ENCODE measurements around the gene ROBO1. TPM values are rescaled to one million over a fixed set of nuclear protein-coding genes. Genes with fewer than 3 reads are reported as not detected.

ROBO1 gene
- total RNA-seq, 2 experiments from 2014 or later, result 3.0 to 3.1 TPM

DNA sequence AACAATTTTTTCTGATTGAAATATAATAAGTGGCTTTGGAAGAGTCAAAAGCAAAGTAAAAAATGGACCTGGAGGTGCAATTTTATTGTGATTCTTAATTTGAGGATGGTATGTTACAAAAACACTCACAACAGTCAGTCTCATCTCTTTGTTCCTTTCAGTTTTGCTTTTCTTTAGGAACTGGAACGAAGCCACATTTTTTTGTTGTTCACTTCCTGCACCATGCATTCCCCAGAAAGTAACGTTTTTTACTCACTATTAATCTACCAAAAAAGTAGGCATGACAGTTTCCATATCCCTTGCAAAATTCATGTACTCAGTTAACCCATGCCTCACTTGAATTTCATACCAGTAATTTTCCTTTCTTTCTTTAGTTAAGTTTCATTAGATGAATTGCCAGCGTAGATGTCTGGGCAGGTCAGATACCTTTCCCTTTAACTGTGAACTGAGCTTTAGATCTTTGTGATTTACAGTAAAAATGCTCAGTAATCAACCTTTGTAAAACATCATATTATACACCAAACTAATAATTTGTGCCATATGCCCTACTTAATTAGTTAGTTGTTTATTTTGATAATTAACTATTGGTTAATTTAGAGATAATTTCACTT is 384.3 kb downstream of the ROBO1 start:
- ChIA-PET CTCF (no interaction called here), POLR2A (interaction anchor here (0.7 kb wide), 1 partner anchor 1038 kb away, joined by 3 read pairs; no protein-coding TSS in a partner anchor)
- H3K27me3 Mint-ChIP-seq (ENCODE audit: low read depth), result no peaks in the 10 kb centered on the region
- H3K36me3 Mint-ChIP-seq (ENCODE audit: low read depth), result no peaks in the 10 kb centered on the region
- peaks cover 4% of the 10 kb centered on the region for H3K9me3 Mint-ChIP-seq (ENCODE audit: insufficient read depth)
- H3K4me3 Mint-ChIP-seq, result no peak overlapping the region
- no peaks in the 10 kb centered on the region for H3K4me1 Mint-ChIP-seq (ENCODE audit: low read depth)
- H3K27ac Mint-ChIP-seq, result no peak overlapping the region
- ATAC-seq (no peak), DNase-seq (no peak)

DNA sequence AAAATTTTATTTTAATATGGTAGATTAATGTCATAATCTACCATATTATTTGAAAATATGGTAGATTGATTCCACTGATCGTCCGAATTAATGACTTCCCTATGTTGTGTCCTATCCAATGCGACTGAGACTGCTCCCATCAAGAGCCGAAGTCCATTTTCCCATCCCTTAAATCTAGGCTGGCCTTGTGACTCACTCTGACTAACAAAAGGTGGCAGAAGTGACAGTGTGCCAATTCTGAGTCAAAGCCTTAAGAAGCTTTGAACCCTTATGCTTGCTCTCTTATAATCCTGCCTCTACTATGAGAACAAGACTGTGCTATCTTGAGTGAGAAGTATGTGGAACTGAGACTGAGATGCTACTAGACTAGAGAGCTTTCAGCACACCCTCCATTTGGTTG is 387.2 kb downstream of the ROBO1 start:
- no peaks in the 10 kb centered on the region for H3K4me1 Mint-ChIP-seq (ENCODE audit: low read depth)
- H3K27me3 Mint-ChIP-seq (ENCODE audit: low read depth), result no peaks in the 10 kb centered on the region
- H3K36me3 Mint-ChIP-seq (ENCODE audit: low read depth), result no peaks in the 10 kb centered on the region
- POLR2A ChIA-PET, result no interaction called here
- CTCF ChIA-PET, result no interaction called here
- H3K27ac Mint-ChIP-seq, result no peak overlapping the region
- no peak overlapping the region for H3K4me3 Mint-ChIP-seq
- peaks cover 5% of the 10 kb centered on the region for H3K9me3 Mint-ChIP-seq (ENCODE audit: insufficient read depth)
- DNase-seq (no peak), ATAC-seq (no peak)

DNA sequence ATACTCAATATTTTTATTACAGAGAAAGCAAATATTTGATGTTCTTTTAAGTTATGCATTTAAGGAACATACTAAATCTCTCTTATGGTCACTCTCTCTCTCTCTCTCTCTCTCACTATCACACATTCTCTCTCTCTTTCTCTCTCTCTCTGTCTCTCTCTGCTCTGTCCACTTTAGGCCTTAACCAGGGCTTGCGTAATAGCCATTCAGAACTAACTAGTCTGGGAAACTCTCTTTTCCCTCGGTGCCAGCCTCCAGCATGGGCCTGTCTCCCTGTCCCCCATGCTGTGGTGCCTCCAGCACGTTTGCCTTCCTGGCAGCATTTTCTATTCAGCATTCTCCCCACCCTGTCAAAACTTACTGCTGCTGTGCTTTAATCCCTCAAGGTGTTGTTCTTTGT is 389.7 kb downstream of the ROBO1 start:
- H3K4me1 Mint-ChIP-seq (ENCODE audit: low read depth), result no peaks in the 10 kb centered on the region
- no peak for ATAC-seq
- no peaks in the 10 kb centered on the region for H3K27me3 Mint-ChIP-seq (ENCODE audit: low read depth)
- H3K9me3 Mint-ChIP-seq (ENCODE audit: insufficient read depth), result peaks cover 5% of the 10 kb centered on the region
- DNase-seq, result no peak
- H3K36me3 Mint-ChIP-seq (ENCODE audit: low read depth), result no peaks in the 10 kb centered on the region
- H3K27ac Mint-ChIP-seq, result no peak overlapping the region
- CTCF ChIA-PET, result no interaction called here
- POLR2A ChIA-PET, result no interaction called here
- H3K4me3 Mint-ChIP-seq, result no peak overlapping the region

DNA sequence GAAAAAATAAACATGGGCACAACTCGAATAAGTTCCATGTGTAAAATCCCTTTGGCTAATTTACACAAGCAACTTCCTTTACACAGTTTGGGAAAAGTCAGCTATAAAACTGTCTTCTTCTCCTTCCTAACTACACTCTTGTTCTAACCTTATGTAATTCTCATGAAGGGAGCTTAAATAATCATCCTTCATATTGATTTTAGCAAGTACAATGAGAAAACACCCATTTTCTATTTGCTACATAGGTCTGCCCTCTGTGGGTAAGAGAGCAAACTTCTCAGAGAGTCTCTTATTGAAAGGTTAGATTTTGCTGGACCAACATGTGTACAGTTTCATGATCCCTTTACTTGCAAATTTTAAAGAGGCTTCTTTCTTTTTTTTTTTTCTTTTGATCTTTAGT is 398.5 kb downstream of the ROBO1 start:
- no peak overlapping the region for H3K27ac Mint-ChIP-seq

DNA sequence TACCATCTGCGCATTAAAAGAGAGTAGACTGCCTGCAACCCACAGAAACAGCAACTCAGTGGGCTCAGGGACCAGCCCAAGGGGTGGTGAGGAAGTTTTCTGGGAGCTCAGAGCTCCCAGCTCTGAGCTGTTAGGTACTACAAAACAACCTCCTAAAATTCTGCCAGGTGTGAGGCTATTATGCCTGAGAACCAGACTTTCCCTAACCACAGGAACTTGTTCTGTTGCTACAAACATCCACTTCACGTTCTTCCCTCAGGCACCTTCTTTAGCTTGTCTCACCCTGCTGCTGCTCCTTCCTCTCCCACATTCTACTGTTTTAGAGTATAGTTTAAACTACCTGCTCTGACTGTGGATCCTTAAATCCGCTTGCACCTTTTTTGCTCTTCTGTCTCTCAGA is 399.4 kb downstream of the ROBO1 start:
- no peak overlapping the region for H3K27ac Mint-ChIP-seq
- H3K9me3 Mint-ChIP-seq (ENCODE audit: insufficient read depth), result no peaks in the 10 kb centered on the region
- no peak for ATAC-seq
- H3K36me3 Mint-ChIP-seq (ENCODE audit: low read depth), result no peaks in the 10 kb centered on the region
- H3K4me1 Mint-ChIP-seq (ENCODE audit: low read depth), result no peaks in the 10 kb centered on the region
- ChIA-PET CTCF (no interaction called here), POLR2A (no interaction called here)
- no peaks in the 10 kb centered on the region for H3K27me3 Mint-ChIP-seq (ENCODE audit: low read depth)
- no peak for DNase-seq
- no peak overlapping the region for H3K4me3 Mint-ChIP-seq

More for the DNA sequence above, 398.5 kb downstream of the ROBO1 start:
- Mint-ChIP-seq H3K4me3 (no peak overlapping the region), H3K36me3 (ENCODE audit: low read depth) (no peaks in the 10 kb centered on the region), H3K9me3 (ENCODE audit: insufficient read depth) (no peaks in the 10 kb centered on the region), H3K4me1 (ENCODE audit: low read depth) (no peaks in the 10 kb centered on the region), H3K27me3 (ENCODE audit: low read depth) (no peaks in the 10 kb centered on the region)
- CTCF ChIA-PET, result no interaction called here
- POLR2A ChIA-PET, result no interaction called here
- no peak for ATAC-seq
- DNase-seq, result no peak

DNA sequence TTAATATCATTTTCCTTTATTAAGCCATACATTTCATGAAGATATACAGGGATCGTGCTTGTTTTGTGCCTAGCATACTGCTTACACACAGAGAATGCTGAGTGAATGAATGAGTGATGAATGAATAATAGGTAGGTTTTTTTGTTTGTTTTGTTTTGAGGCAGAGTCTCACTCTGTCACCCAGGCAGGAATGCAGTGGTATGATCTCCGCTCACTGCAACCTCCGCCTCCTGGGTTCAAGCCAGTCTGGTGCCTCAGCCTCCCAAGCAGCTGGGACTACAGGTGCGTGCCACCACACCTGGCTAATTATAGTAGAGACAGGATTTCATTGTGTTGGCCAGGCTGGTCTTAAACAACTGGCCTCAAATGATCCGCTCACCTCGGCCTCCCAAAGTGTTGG is 400.0 kb downstream of the ROBO1 start:
- ATAC-seq (no peak), DNase-seq (no peak)
- ChIA-PET CTCF (no interaction called here), POLR2A (no interaction called here)
- Mint-ChIP-seq H3K27ac (no peak overlapping the region), H3K4me1 (ENCODE audit: low read depth) (no peaks in the 10 kb centered on the region), H3K27me3 (ENCODE audit: low read depth) (no peaks in the 10 kb centered on the region), H3K9me3 (ENCODE audit: insufficient read depth) (no peaks in the 10 kb centered on the region), H3K36me3 (ENCODE audit: low read depth) (no peaks in the 10 kb centered on the region), H3K4me3 (no peak overlapping the region)

DNA sequence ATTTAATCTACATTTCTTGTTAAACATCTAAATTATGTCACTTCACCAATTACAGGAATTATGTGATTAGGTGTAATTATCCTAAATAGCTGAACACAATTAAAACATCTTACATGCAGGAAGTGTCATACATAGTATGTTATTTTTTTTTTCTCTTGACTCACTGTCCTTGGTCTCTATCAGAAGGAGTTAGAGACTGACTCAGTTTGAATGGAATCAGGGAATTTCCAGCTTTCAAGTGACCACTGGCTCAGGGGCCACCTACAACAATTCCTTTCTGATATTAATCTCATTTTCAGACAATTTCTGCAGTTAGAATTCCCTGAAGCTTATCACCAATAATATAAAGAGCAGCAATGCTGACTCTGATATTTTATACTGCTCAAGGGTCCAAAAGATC is 400.7 kb downstream of the ROBO1 start:
- Mint-ChIP-seq H3K4me1 (ENCODE audit: low read depth) (no peaks in the 10 kb centered on the region), H3K9me3 (ENCODE audit: insufficient read depth) (no peaks in the 10 kb centered on the region), H3K27me3 (ENCODE audit: low read depth) (no peaks in the 10 kb centered on the region), H3K4me3 (no peak overlapping the region), H3K27ac (no peak overlapping the region), H3K36me3 (ENCODE audit: low read depth) (no peaks in the 10 kb centered on the region)
- no peak for ATAC-seq
- POLR2A ChIA-PET, result no interaction called here
- CTCF ChIA-PET, result no interaction called here
- no peak for DNase-seq

DNA sequence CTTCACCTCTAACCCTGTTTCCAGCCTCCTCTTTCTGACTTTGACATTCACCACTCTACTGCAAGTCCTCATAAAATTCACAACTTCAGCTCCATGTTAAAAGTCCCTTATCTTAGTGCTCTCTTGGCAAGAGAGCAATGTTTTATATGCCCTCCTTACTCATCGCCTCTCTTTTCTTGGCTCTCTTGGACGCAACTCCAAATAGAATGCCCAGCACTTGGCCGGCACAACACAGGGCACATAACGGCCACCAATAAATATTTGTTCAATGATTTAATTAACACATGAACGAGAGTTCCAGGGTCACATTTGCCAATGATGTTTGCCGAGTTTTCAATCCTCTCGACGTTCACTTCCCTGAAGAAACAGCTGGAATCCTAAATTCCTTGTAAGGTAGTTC is 401.4 kb downstream of the ROBO1 start:
- POLR2A ChIA-PET, result no interaction called here
- Mint-ChIP-seq H3K4me3 (no peak overlapping the region), H3K9me3 (ENCODE audit: insufficient read depth) (no peaks in the 10 kb centered on the region), H3K27me3 (ENCODE audit: low read depth) (no peaks in the 10 kb centered on the region), H3K4me1 (ENCODE audit: low read depth) (no peaks in the 10 kb centered on the region), H3K27ac (no peak overlapping the region), H3K36me3 (ENCODE audit: low read depth) (no peaks in the 10 kb centered on the region)
- ATAC-seq, result no peak
- CTCF ChIA-PET, result no interaction called here
- no peak for DNase-seq

DNA sequence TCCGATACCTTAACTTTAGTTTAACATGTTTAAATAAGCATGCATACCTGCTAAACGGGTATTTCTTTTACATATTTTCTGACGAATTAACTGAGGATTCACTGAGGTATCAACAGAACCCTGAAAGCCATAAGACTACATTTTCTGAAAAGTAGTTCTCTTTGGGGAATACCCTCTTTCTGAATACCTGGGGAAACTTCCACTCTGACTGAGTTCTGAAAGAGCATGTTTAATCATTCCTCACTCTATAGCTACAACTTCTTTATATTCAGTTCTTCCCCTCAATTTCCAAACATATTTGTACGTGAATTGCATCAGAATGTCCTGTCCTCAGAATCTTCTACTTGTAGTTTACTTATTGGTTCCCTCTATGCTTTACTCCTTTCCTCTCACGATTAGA is 403.0 kb downstream of the ROBO1 start:
- H3K4me1 Mint-ChIP-seq (ENCODE audit: low read depth), result no peaks in the 10 kb centered on the region
- H3K27me3 Mint-ChIP-seq (ENCODE audit: low read depth), result no peaks in the 10 kb centered on the region
- ATAC-seq, result no peak
- CTCF ChIA-PET, result no interaction called here
- no peak overlapping the region for H3K27ac Mint-ChIP-seq
- no peaks in the 10 kb centered on the region for H3K9me3 Mint-ChIP-seq (ENCODE audit: insufficient read depth)
- DNase-seq, result no peak
- POLR2A ChIA-PET, result no interaction called here
- H3K4me3 Mint-ChIP-seq, result no peak overlapping the region
- no peaks in the 10 kb centered on the region for H3K36me3 Mint-ChIP-seq (ENCODE audit: low read depth)

DNA sequence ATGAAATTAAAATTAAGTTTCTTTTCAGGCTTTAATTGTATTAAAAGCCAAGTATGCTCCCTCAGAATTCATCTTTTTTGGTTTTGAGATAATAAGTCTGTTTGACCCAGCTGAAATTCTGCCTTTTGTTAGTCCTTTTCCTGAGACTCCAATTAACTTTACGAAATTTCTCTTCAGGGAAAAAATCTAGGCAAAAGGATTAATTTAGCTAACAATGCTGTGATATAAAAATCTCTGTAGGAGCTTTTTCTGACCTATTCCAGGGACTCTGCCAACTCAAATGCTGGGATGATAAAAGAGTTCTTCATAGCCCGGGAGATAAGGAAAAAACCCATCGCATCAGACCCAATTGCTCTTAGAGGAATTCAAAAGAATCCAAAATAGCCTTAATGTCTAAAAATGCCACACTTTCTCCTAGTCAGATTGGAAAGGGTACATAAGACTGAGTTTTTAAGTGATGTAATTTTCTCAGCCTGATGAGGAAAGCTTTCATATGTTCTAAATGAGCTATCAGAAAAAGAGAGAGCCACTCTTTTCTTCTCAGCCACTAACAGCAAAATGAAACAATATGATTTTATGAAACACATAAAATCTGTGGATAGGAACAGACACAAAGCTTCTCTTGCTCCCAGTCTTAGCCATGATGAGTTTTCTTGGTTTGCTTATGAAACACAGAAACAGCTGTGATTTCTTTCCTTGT is 405.1 kb downstream of the ROBO1 start:
- no peaks in the 10 kb centered on the region for H3K36me3 Mint-ChIP-seq (ENCODE audit: low read depth)
- no peaks in the 10 kb centered on the region for H3K4me1 Mint-ChIP-seq (ENCODE audit: low read depth)
- H3K27ac Mint-ChIP-seq, result no peak overlapping the region
- no peak overlapping the region for H3K4me3 Mint-ChIP-seq
- ATAC-seq, result no peak
- no peaks in the 10 kb centered on the region for H3K9me3 Mint-ChIP-seq (ENCODE audit: insufficient read depth)
- POLR2A ChIA-PET, result no interaction called here
- no peaks in the 10 kb centered on the region for H3K27me3 Mint-ChIP-seq (ENCODE audit: low read depth)
- DNase-seq, result no peak
- CTCF ChIA-PET, result interaction anchor here (1.4 kb wide), 1 partner anchor 277 kb away, joined by 4 read pairs; no protein-coding TSS in a partner anchor

DNA sequence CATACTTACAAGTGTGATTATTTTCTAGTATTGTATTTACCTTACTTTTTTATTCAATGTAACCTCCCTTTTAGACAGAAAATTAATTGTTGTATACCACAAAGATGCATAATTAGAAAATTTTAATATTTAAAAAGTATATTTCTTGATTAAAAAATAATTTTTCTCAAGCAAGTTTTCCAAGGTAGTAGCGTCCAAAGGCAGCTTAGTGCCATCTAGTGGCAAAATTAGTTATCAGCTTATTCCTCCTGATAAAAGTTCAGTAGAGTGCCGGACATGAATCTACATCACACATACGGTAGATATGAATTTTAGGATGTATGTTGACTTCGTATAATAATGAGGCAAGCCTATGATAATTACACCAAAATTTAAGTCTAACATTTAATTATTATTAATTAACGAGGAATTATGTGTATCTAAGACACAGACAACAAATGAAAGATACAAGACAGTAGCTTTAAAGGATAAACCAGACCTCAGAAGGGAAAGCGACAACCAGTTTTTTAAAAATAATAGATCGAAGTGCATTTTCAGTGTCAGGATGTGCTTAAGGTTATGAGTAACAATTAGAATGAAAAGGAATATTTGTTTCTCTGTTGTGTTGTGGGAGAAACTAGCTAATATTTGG is 405.9 kb downstream of the ROBO1 start:
- H3K4me1 Mint-ChIP-seq (ENCODE audit: low read depth), result no peaks in the 10 kb centered on the region
- ChIA-PET POLR2A (no interaction called here), CTCF (interaction anchor here (1.4 kb wide), 2 partner anchors 41 to 276 kb away, joined by 3 to 4 read pairs; no protein-coding TSS in a partner anchor)
- no peak overlapping the region for H3K27ac Mint-ChIP-seq
- no peak for DNase-seq
- no peaks in the 10 kb centered on the region for H3K9me3 Mint-ChIP-seq (ENCODE audit: insufficient read depth)
- H3K4me3 Mint-ChIP-seq, result no peak overlapping the region
- H3K36me3 Mint-ChIP-seq (ENCODE audit: low read depth), result no peaks in the 10 kb centered on the region
- H3K27me3 Mint-ChIP-seq (ENCODE audit: low read depth), result no peaks in the 10 kb centered on the region
- ATAC-seq, result no peak

DNA sequence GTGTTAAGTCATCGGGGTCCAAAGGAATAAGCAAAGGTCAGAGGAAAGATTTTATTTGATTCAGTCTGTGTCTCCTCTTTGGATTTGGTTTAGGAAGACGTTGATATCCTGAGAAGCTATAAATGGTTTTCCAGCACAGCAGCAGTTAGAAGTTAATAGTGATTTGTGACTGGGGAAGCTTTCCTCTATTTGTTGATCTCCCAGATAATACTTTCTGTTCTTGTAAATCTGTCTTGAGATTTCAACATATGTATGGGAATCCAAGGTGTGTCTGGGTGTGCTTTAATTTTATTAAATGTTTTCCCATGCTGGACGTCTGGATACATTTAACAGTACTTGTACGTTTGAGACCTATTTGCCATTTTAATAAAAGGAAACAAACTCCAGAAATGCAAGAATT is 409.5 kb downstream of the ROBO1 start:
- Mint-ChIP-seq H3K9me3 (ENCODE audit: insufficient read depth) (no peaks in the 10 kb centered on the region), H3K27ac (no peak overlapping the region)

More for the DNA sequence above, 409.5 kb downstream of the ROBO1 start:
- H3K36me3 Mint-ChIP-seq (ENCODE audit: low read depth), result no peaks in the 10 kb centered on the region
- H3K27me3 Mint-ChIP-seq (ENCODE audit: low read depth), result no peaks in the 10 kb centered on the region
- H3K4me3 Mint-ChIP-seq, result no peak overlapping the region
- ChIA-PET CTCF (no interaction called here), POLR2A (no interaction called here)
- DNase-seq (no peak), ATAC-seq (no peak)
- H3K4me1 Mint-ChIP-seq (ENCODE audit: low read depth), result no peaks in the 10 kb centered on the region

Measured in activated CD8-positive, alpha-beta T cell treated with anti-CD3 and anti-CD28 coated beads, Interleukin-2, amount 10 ng/mL, durations not matched to agents 7 days and 5 days (primary cell).